ENCODE measurements around the gene MXI1.

DNA sequence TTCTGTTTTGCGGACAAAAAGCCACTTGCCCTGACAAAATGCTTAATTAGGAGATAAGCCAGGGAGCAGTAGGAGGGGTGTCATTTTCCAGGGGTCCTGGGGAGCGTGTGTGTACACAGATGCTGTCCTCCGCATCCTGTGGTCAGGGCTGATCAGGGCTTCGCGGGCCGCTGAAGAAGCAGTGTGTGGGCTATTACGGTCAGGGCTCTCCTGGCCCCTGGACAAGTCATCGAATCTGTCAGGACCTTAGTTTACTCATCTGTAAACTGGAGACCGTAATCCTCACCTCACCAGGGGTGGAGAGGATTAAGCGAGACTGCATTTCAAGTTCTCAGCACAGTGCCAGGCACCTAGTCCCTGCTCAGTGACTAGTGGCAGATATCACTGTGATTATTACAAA lies 26.0 kb upstream of the MXI1 start:
- no peak for TF ChIP-seq EZH2 (IDR thresholded peaks at IDR 0.05)
- TF ChIP-seq, protein P1, sequence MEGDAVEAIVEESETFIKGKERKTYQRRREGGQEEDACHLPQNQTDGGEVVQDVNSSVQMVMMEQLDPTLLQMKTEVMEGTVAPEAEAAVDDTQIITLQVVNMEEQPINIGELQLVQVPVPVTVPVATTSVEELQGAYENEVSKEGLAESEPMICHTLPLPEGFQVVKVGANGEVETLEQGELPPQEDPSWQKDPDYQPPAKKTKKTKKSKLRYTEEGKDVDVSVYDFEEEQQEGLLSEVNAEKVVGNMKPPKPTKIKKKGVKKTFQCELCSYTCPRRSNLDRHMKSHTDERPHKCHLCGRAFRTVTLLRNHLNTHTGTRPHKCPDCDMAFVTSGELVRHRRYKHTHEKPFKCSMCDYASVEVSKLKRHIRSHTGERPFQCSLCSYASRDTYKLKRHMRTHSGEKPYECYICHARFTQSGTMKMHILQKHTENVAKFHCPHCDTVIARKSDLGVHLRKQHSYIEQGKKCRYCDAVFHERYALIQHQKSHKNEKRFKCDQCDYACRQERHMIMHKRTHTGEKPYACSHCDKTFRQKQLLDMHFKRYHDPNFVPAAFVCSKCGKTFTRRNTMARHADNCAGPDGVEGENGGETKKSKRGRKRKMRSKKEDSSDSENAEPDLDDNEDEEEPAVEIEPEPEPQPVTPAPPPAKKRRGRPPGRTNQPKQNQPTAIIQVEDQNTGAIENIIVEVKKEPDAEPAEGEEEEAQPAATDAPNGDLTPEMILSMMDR (IDR thresholded peaks at IDR 0.05), result no peak
